ENCODE data around the gene CAST. TPM values are rescaled to one million over a fixed set of nuclear protein-coding genes. Genes with fewer than 3 reads are reported as not detected.
"Not testable (repeated sequence)": the region's sequence is repeated elsewhere in the genome, so short reads cannot be mapped to it uniquely, and the experiment has no call there.

CAST gene
- total and polyA plus RNA-seq, 2 donors (not counting 1 experiment from before 2014, with no cell fraction given): 41.0 to 231 TPM

GRCh38 chr5:96616801-96617200, 45.4 kb upstream of the CAST start:
- no peaks in the 10 kb centered on the region for H3K4me1 Mint-ChIP-seq
- no peak overlapping the region for H3K27ac Mint-ChIP-seq
- no peaks in the 10 kb centered on the region for H4K20me1 ChIP-seq (ENCODE audit: control insufficient read depth, insufficient read depth, low read length, poor library complexity, severe bottlenecking)
- CTCF ChIA-PET: interaction anchor here (0.8 to 1.1 kb wide), 4 partner anchors 15 to 546 kb away, joined by 3 read pairs; no protein-coding TSS in a partner anchor
- no peaks in the 10 kb centered on the region for H3K36me3 ChIP-seq (replicated peaks in 1 of 2; ENCODE audit: control extremely low read depth in 1 of 2, control insufficient read depth in 1 of 2, extremely low read depth in 1 of 2, insufficient read depth in 2 of 2, low read length in 1 of 2)
- intact Hi-C loops (cut with micrococcal nuclease): no loop called here
- peaks cover 14% of the 10 kb centered on the region for H3K27me3 Mint-ChIP-seq
- H3K27me3 ChIP-seq (replicated peaks in 1 of 4; ENCODE audit: control extremely low read depth in 1 of 4, control insufficient read depth in 3 of 4, insufficient read depth in 4 of 4, low read length in 3 of 4): peaks cover 0 to 6% (median 0%) of the 10 kb centered on the region in 4 experiments
- no peak overlapping the region for H3K9ac ChIP-seq (ENCODE audit: low read length)
- no peaks in the 10 kb centered on the region for H3K79me2 ChIP-seq (ENCODE audit: control insufficient read depth, insufficient read depth, low read length)
- no peak overlapping the region for H3K4me3 Mint-ChIP-seq
- 90% methylated on average over 3 of the region's 3 CpGs for WGBS (ENCODE audit: insufficient coverage)
- H3K27ac ChIP-seq (ENCODE audit: low read length in 2 of 2): no peak overlapping the region
- H3K4me3 ChIP-seq (ENCODE audit: control extremely low read depth in 1 of 5, extremely low read depth in 1 of 5, insufficient read depth in 1 of 5, low read depth in 2 of 5, low read length in 4 of 5): no peak overlapping the region
- H3K4me2 ChIP-seq (replicated peaks; ENCODE audit: low read depth, low read length, poor library complexity, severe bottlenecking): no peak overlapping the region
- no peak for ATAC-seq (ENCODE audit: low read depth)
- peaks cover 0 to 3% of the 10 kb centered on the region in 2 donors for H3K4me1 ChIP-seq (ENCODE audit: control insufficient read depth in 2 of 2, insufficient read depth in 2 of 2, low read length in 2 of 2)
- no peak for DNase-seq
- POLR2A ChIA-PET: interaction anchor here (0.7 kb wide), 1 partner anchor 652 kb away, joined by 3 read pairs; no protein-coding TSS in a partner anchor
- H3K9me3 ChIP-seq (ENCODE audit: control extremely low read depth in 1 of 3, control insufficient read depth in 2 of 3, insufficient read depth in 1 of 3, low read length in 2 of 3): peaks cover 0 to 8% (median 0%) of the 10 kb centered on the region in 3 donors
- no peak overlapping the region for H2AFZ ChIP-seq (ENCODE audit: insufficient read depth, low read depth, low read length, poor library complexity, severe bottlenecking)
- no peaks in the 10 kb centered on the region for H3K9me3 Mint-ChIP-seq (ENCODE audit: insufficient read depth)
- TF ChIP-seq, protein P1, sequence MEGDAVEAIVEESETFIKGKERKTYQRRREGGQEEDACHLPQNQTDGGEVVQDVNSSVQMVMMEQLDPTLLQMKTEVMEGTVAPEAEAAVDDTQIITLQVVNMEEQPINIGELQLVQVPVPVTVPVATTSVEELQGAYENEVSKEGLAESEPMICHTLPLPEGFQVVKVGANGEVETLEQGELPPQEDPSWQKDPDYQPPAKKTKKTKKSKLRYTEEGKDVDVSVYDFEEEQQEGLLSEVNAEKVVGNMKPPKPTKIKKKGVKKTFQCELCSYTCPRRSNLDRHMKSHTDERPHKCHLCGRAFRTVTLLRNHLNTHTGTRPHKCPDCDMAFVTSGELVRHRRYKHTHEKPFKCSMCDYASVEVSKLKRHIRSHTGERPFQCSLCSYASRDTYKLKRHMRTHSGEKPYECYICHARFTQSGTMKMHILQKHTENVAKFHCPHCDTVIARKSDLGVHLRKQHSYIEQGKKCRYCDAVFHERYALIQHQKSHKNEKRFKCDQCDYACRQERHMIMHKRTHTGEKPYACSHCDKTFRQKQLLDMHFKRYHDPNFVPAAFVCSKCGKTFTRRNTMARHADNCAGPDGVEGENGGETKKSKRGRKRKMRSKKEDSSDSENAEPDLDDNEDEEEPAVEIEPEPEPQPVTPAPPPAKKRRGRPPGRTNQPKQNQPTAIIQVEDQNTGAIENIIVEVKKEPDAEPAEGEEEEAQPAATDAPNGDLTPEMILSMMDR (IDR thresholded peaks at IDR 0.05): no peak
- TF ChIP-seq EZH2 (IDR thresholded peaks at IDR 0.05; ENCODE audit: borderline replicate concordance, insufficient read depth, low read depth, low read length, poor library complexity, severe bottlenecking): no peak

DNA sequence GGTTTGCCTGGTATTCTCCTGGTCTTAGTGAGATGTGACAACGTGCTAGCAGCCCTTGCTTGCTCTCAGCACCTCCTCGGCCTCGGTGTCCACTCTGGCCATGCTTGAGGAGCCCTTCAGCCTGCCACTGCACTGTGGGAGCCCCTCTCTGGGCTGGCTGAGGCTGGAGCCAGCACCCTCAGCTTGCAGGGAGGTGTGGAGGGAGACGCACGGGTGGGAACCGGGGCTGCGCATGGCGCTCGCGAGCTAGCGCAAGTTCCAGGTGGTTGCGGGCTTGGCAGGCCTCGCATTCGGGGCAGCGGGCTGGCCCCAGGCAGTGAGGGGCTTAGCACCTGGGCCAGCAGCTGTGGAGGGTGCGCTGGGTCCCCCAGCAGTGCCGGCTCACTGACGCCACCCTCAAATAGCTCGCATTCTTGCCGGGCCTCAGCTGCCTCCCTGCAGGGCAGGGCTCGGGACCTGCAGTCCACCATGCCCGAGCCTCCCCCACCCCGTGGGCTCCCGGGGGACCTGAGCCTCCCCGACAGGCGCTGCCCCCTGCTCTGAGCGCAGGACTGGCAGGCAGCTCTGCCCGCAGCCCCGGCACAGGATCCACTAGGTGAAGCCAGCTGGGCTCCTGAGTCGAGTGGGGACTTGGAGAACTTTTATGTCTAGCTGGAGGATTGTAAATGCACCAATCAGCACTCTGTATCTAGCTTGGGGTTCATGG, 43.7 kb upstream of the CAST start:
- ATAC-seq (ENCODE audit: low read depth); H3K4me3 ChIP-seq (ENCODE audit: control extremely low read depth in 1 of 5, extremely low read depth in 1 of 5, insufficient read depth in 1 of 5, low read depth in 2 of 5, low read length in 4 of 5); H3K9me3 Mint-ChIP-seq (ENCODE audit: insufficient read depth); H3K27ac ChIP-seq (ENCODE audit: low read length in 2 of 2); intact Hi-C loops (cut with micrococcal nuclease); H3K27me3 ChIP-seq (replicated peaks in 1 of 4; ENCODE audit: control extremely low read depth in 1 of 4, control insufficient read depth in 3 of 4, insufficient read depth in 4 of 4, low read length in 3 of 4); POLR2A ChIA-PET; H3K27ac Mint-ChIP-seq; DNase-seq; H3K79me2 ChIP-seq (ENCODE audit: control insufficient read depth, insufficient read depth, low read length); H3K4me2 ChIP-seq (replicated peaks; ENCODE audit: low read depth, low read length, poor library complexity, severe bottlenecking); H3K27me3 Mint-ChIP-seq; H3K4me1 ChIP-seq (ENCODE audit: control insufficient read depth in 2 of 2, insufficient read depth in 2 of 2, low read length in 2 of 2); H4K20me1 ChIP-seq (ENCODE audit: control insufficient read depth, insufficient read depth, low read length, poor library complexity, severe bottlenecking); H3K36me3 ChIP-seq (replicated peaks in 1 of 2; ENCODE audit: control extremely low read depth in 1 of 2, control insufficient read depth in 1 of 2, extremely low read depth in 1 of 2, insufficient read depth in 2 of 2, low read length in 1 of 2); H3K9ac ChIP-seq (ENCODE audit: low read length); H2AFZ ChIP-seq (ENCODE audit: insufficient read depth, low read depth, low read length, poor library complexity, severe bottlenecking); H3K4me1 Mint-ChIP-seq; H3K4me3 Mint-ChIP-seq; H3K9me3 ChIP-seq (ENCODE audit: control extremely low read depth in 1 of 3, control insufficient read depth in 2 of 3, insufficient read depth in 1 of 3, low read length in 2 of 3): not testable (repeated sequence)
- WGBS (ENCODE audit: insufficient coverage): 97% methylated on average over 30 of the region's 30 CpGs
- CTCF ChIA-PET: interaction anchor here (0.8 to 1.9 kb wide), 5 partner anchors 16 to 544 kb away, joined by 3 to 6 read pairs (median 4); no protein-coding TSS in a partner anchor
